Heart left ventricle (tissue), 16 donors: Measurements from ENCODE around the gene LFNG. TPM values are rescaled to one million over a fixed set of nuclear protein-coding genes. Genes with fewer than 3 reads are reported as not detected.

ENCODE experiments used
- ATAC-seq, 4 donors: fragments of 200-7000 bp; cut with Tn5 transposase; one replicate each; pipeline ENCODE4 v1.9.1; 2020 to 2022; ENCODE audit warnings: moderate library complexity in 4 of 4, mild to moderate bottlenecking in 3 of 4, moderate number of reproducible peaks in 1 of 4
- DNase-seq, 5 donors: peaks; one replicate each; pipeline ENCODE4 v3.0.0-alpha.2; 2020
- H3K27ac ChIP-seq, 12 donors: fragments of 200-600 bp; sonication (generic) in 4 of 12; one replicate each; pipeline versions ENCODE4 v1.5.0 to v1.8.0; 2016 to 2022; ENCODE audit warnings: mild to moderate bottlenecking in 2 of 12
- H3K27me3 ChIP-seq, 9 donors: fragments of 200-600 bp; sonication (generic) in 2 of 9; one replicate each; pipeline versions ENCODE4 v1.5.1 to v1.8.0; 2016 to 2022; ENCODE audit warnings: mild to moderate bottlenecking in 3 of 9
- H3K36me3 ChIP-seq, 9 donors: fragments of 200-600 bp; sonication (generic) in 2 of 9; one replicate each; pipeline versions ENCODE4 v1.5.0 to v1.8.0; 2018 to 2022; ENCODE audit warnings: mild to moderate bottlenecking in 2 of 9
- H3K4me1 ChIP-seq, 12 donors: fragments of 200-600 bp; sonication (generic) in 4 of 12; one replicate each; pipeline versions ENCODE4 v1.5.0 to v1.8.0; 2016 to 2022; ENCODE audit warnings: mild to moderate bottlenecking in 3 of 12
- H3K4me3 ChIP-seq, 12 donors: fragments of 200-600 bp; sonication (generic) in 4 of 12; one replicate each; pipeline versions ENCODE4 v1.5.0 to v1.8.0; 2017 to 2022; ENCODE audit warnings: mild to moderate bottlenecking in 9 of 12, moderate library complexity in 4 of 12
- H3K9me3 ChIP-seq, 12 donors: fragments of 200-600 bp; sonication (generic) in 4 of 12; one replicate each; pipeline versions ENCODE4 v1.5.0 to v1.8.0; 2016 to 2022; ENCODE audit warnings: mild to moderate bottlenecking in 1 of 12
- POLR2A ChIP-seq, 2 donors: fragments of 450-650 bp; IDR thresholded peaks; one replicate each; pipeline ENCODE4 v1.6.1; 2017; ENCODE audit warnings: antibody characterized with exemption in 2 of 2, mild to moderate bottlenecking in 2 of 2, moderate library complexity in 2 of 2
- WGBS, 4 donors: extraction: QIAGEN DNeasy Blood & Tissue Kit in 2 of 4; methylation state at CpG; one replicate each; pipeline versions ENCODE4 v1.1.5 to v1.1.7; 2013 to 2018; 5-methylcytosine and 5-hydroxymethylcytosine counted together
- intact Hi-C, 10 donors: fragments of 100-400 bp; cut with DNase I; formaldehyde crosslinking; loops; one replicate each; pipeline versions ENCODE4 v1.11.1 to v1.14.2; 2022
- polyA plus RNA-seq, 2 donors: library from polyadenylated mRNA; stranded (reverse); fragments of 200-250 nt; gene quantifications; one replicate each; pipeline ENCODE4 v1.2.3, GENCODE V29; 2013
- total RNA-seq, 9 donors: library from RNA; depleted of rRNA in 2 of 9; stranded (reverse); fragments of >200 nt in 2 of 9; fragmentation: NEBNext Ultra II Directional in 3 of 9; extraction: Animal tissue kit (Norgen Biotek cat#: 25700) in 3 of 9; gene quantifications; one replicate each; pipeline versions ENCODE4 v1.1.0 to v1.2.4, GENCODE V29; 2016 to 2023
- TF ChIP-seq, protein P1 (sequence below), 12 donors: fragments of 200-600 bp; sonication (generic) in 4 of 12; IDR thresholded peaks; one replicate each; pipeline versions ENCODE4 v1.5.0 to v1.8.0; 2018 to 2022; ENCODE audit warnings: antibody characterized with exemption in 12 of 12, mild to moderate bottlenecking in 5 of 12
- donor health status: ischemic (EF 13 %, LVEDD 7.1; RV severe dilation, severe dysfunction).
- donor health status: healthy with polysubstance abuse.
- donor health status: DM: no; HTN: yes; CAD: no.
- donor health status: DM: no; HTN: no; CAD: no.
- donor health status: ischemic (EF 25% LVEDD 6.9; RV normal size, moderate dysfunction).
- donor health status: ischemic (EF 25% LVEDD 5.7; RV mildly dilated, moderate dysfunction).
- donor health status: healthy.
- donor health status: DM: yes; HTN: yes; CAD: no.
- donor health status: ischemic (EF 35%, LVEDD 5.7; RV mildly dilated, moderate dysfunction).
- donor health status: nonischemic (EF 11% LVEDD 7.7; RV severe dilation, severe dysfunction).
- donor health status: DM: yes; HTN: yes; CAD: no.
- donor health status: PGD.
- donor health status: ischemic (EF 29% LVEDD 5.4; RV normal size, mild dysfunction).
- donor health status: nonischemic (EF 23%, LVEDD 6.1; RV moderate dilation, normal function).

Gene LFNG
- total and polyA plus RNA-seq, 11 donors = 3.1 to 22.8 (median 7.6) TPM

DNA sequence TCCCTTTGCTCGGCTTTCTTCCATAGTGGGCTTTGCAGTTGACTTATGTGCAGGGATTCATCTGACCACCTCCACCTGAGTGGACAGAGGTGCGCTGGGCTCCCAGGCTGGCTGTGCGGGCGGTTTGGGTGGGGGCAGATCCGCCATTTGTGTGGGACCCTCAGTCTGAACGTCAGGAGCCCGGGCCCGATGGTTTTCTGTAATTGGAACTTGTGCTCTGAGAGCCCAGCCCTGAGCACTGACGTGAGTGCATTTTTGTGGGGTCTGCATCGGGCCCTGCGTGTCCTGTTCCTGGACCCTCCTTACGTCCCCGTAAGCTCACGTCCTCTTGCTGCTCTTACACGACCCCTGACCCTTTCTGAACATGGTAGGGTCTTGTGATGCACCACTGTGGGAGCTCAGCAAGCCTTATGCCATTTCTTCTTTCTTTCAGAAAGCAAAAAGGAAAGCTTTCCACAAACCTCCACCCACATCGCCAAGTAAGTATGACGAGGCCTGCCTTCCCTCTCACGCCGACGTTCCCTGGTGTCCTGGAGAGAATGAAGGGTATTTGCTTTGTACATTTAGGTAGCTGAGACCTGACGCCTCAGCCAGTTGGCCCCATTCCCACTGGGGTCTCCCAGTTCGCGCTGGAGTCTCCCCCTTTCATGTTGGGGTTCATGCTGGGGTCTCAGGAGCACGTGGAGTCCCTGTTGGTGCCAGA, 49.1 kb downstream of the LFNG start:
- H3K4me1 ChIP-seq = peaks cover 0 to 19% (median 9%) of the 10 kb centered on the region in 12 donors
- no peak overlapping the region for H3K4me3 ChIP-seq
- peaks cover 0 to 25% (median 20%) of the 10 kb centered on the region in 9 donors for H3K36me3 ChIP-seq
- intact Hi-C loops = loop anchor here in 5 of 10 donors (2.0 to 10.0 kb wide), 6 partner anchors 94 to 116 kb away; partner anchors contain the start of genes AMZ1 (in 1 of the 5) and GRIFIN (in 1 of the 5)
- ATAC-seq = no peak
- DNase-seq = no peak
- no peaks in the 10 kb centered on the region for H3K9me3 ChIP-seq
- 92 to 95% (median 95%) methylated on average over 17 to 24 of the region's 24 CpGs for WGBS, 4 donors
- TF ChIP-seq, protein P1, sequence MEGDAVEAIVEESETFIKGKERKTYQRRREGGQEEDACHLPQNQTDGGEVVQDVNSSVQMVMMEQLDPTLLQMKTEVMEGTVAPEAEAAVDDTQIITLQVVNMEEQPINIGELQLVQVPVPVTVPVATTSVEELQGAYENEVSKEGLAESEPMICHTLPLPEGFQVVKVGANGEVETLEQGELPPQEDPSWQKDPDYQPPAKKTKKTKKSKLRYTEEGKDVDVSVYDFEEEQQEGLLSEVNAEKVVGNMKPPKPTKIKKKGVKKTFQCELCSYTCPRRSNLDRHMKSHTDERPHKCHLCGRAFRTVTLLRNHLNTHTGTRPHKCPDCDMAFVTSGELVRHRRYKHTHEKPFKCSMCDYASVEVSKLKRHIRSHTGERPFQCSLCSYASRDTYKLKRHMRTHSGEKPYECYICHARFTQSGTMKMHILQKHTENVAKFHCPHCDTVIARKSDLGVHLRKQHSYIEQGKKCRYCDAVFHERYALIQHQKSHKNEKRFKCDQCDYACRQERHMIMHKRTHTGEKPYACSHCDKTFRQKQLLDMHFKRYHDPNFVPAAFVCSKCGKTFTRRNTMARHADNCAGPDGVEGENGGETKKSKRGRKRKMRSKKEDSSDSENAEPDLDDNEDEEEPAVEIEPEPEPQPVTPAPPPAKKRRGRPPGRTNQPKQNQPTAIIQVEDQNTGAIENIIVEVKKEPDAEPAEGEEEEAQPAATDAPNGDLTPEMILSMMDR (IDR thresholded peaks at IDR 0.05) = no peak
- TF ChIP-seq POLR2A (IDR thresholded peaks at IDR 0.05) = no peak
- H3K27ac ChIP-seq = no peak overlapping the region
- no peaks in the 10 kb centered on the region for H3K27me3 ChIP-seq

DNA sequence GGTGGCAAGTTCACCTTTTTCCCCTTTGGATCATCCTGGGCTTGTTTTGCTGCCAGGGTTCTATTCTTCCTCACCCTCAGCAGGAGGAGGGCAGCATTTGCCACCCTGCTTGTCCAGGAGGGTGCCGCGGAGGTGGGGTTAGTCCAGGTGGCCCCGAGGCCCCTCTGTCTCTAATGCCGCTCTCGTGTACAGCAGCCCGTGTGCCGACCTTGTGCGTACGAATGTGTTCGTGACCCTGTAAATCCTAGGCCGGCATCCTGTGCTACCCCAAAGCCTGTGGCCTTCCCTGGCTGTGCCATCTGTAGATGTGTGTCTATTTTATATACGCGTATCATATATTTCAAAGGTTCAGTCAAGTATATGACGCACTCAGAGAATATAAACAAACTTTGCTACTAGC, 49.8 kb downstream of the LFNG start:
- Histone ChIP-seq H3K27me3 (no peaks in the 10 kb centered on the region), H3K27ac (no peak overlapping the region), H3K9me3 (no peaks in the 10 kb centered on the region), H3K36me3 (peaks cover 0 to 33% (median 27%) of the 10 kb centered on the region in 9 donors), H3K4me3 (no peak overlapping the region), H3K4me1 (peaks cover 0 to 19% (median 9%) of the 10 kb centered on the region in 12 donors)
- no peak for ATAC-seq
- TF ChIP-seq, protein P1 (IDR thresholded peaks at IDR 0.05) = no peak
- no peak for TF ChIP-seq POLR2A (IDR thresholded peaks at IDR 0.05)
- intact Hi-C loops = loop anchor here in 5 of 10 donors (2.0 to 10.0 kb wide), 6 partner anchors 93 to 115 kb away; partner anchors contain the start of genes AMZ1 (in 1 of the 5) and GRIFIN (in 1 of the 5)
- no peak for DNase-seq
- 96 to 98% (median 97%) methylated on average over 14 of the region's 14 CpGs for WGBS, 4 donors

DNA sequence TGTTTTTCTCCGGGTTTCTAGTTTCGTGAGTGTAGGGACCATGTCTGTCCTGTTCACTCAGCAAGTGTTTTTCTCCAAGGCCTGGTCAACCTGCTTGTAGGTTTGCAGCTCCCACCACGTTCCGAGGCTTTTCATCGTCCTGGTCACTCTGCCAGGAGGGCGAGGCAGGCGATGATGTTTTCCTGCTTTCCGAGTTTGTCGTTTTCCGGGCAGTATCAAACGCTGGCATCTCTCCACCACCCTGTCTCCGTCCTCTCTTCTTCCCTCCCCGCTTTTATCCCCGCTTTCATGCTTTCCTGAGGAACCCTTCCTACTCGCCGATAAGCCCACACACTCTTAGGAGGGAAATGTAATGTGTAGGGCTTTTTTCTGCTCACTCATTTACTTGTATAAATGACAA, 50.4 kb downstream of the LFNG start:
- H3K4me3 ChIP-seq = no peak overlapping the region
- WGBS, 4 donors = 67 to 80% (median 74%) methylated on average over 16 of the region's 16 CpGs
- peaks cover 0 to 37% (median 32%) of the 10 kb centered on the region in 9 donors for H3K36me3 ChIP-seq
- H3K27ac ChIP-seq = no peak overlapping the region
- intact Hi-C loops = loop anchor here in 2 of 10 donors (10.0 kb wide), 1 partner anchor 95 kb away; no protein-coding TSS in a partner anchor
- TF ChIP-seq, protein P1 (IDR thresholded peaks at IDR 0.05) = no peak
- TF ChIP-seq POLR2A (IDR thresholded peaks at IDR 0.05) = no peak
- DNase-seq (no peak), ATAC-seq (no peak)
- H3K9me3 ChIP-seq = no peaks in the 10 kb centered on the region
- no peaks in the 10 kb centered on the region for H3K27me3 ChIP-seq
- H3K4me1 ChIP-seq = peaks cover 0 to 19% (median 9%) of the 10 kb centered on the region in 12 donors

DNA sequence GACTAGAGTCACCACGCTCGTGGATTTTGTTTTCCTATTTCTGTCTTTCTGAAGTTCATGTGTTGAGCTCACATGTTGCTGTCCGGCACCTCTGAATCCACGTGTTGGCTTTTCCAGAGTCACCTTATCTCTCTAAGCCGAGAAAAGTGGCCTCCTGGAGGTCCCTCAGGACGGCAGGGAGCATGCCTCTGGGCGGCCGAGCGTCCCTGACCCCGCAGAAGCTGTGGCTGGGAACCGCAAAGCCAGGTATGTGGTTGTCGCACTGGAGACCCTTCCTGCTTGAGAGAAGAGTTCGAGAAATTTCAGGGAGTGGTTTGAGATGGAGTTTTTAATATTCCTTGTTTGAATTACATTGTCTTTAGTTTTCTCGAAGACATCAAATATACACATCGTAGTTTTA, 51.8 kb downstream of the LFNG start:
- ATAC-seq (no peak), DNase-seq (no peak)
- no peaks in the 10 kb centered on the region for H3K9me3 ChIP-seq
- H3K27ac ChIP-seq = no peak overlapping the region
- H3K36me3 ChIP-seq = peaks cover 0 to 42% (median 32%) of the 10 kb centered on the region in 9 donors
- intact Hi-C loops = loop anchor here in 2 of 10 donors (10.0 kb wide), 1 partner anchor 93 kb away; no protein-coding TSS in a partner anchor
- H3K4me1 ChIP-seq = peaks cover 0 to 18% (median 9%) of the 10 kb centered on the region in 12 donors
- H3K27me3 ChIP-seq = no peaks in the 10 kb centered on the region
- no peak overlapping the region for H3K4me3 ChIP-seq
- 86 to 90% (median 87%) methylated on average over 15 of the region's 15 CpGs for WGBS, 4 donors
- TF ChIP-seq, protein P1 (IDR thresholded peaks at IDR 0.05) = no peak
- TF ChIP-seq POLR2A (IDR thresholded peaks at IDR 0.05) = no peak
